Lower lobe of right lung (tissue), 2 donors: ENCODE data around the gene OSBPL3. TPM values are rescaled to one million over a fixed set of nuclear protein-coding genes. Genes with fewer than 3 reads are reported as not detected.

Source experiments
- ATAC-seq, 2 donors: fragments of 200-7000 bp; cut with Tn5 transposase; one replicate each; pipeline ENCODE4 v1.9.1; 2020 to 2022; ENCODE audit warnings: mild to moderate bottlenecking in 2 of 2, moderate library complexity in 2 of 2
- DNase-seq: peaks from one replicate; pipeline ENCODE4 v3.0.0-alpha.2; 2020
- H3K27ac ChIP-seq: fragments of 200-600 bp; one replicate; pipeline ENCODE4 v1.8.0; 2022
- H3K27me3 ChIP-seq: fragments of 200-600 bp; one replicate; pipeline ENCODE4 v1.8.0; 2022; ENCODE audit warnings: low read depth
- H3K36me3 ChIP-seq: fragments of 200-600 bp; one replicate; pipeline ENCODE4 v1.8.0; 2022; ENCODE audit warnings: mild to moderate bottlenecking
- H3K4me1 ChIP-seq: fragments of 200-600 bp; one replicate; pipeline ENCODE4 v1.8.0; 2022
- H3K4me3 ChIP-seq: fragments of 200-600 bp; one replicate; pipeline ENCODE4 v1.8.0; 2022; ENCODE audit warnings: mild to moderate bottlenecking
- H3K9me3 ChIP-seq: fragments of 200-600 bp; one replicate; pipeline ENCODE4 v1.8.0; 2022
- CTCF ChIP-seq: fragments of 200-600 bp; IDR thresholded peaks from one replicate; pipeline ENCODE4 v1.8.0; 2022; ENCODE audit warnings: antibody characterized with exemption, mild to moderate bottlenecking
- intact Hi-C: fragments of 100-400 bp; cut with DNase I; formaldehyde crosslinking; loops from one replicate; pipeline ENCODE4 v1.11.0; 2022
- total RNA-seq: library from RNA; stranded (reverse); fragmentation: NEBNext Ultra II Directional; extraction: Animal tissue kit (Norgen Biotek cat#: 25700); gene quantifications from one replicate; pipeline ENCODE4 v1.2.1, GENCODE V29; 2021
- donor health status: DM: no; HTN: yes; CAD: no; lungs with severe emphysema.

Gene OSBPL3
- total RNA-seq, 1 donor from 2014 or later, result 24.9 TPM

GRCh38 chr7:24760968-24761367, 219.0 kb downstream of the OSBPL3 start:
- intact Hi-C loops, result no loop called here
- TF ChIP-seq CTCF, result no peak
- ATAC-seq, result no peak

GRCh38 chr7:24757353-24758275, 222.4 kb downstream of the OSBPL3 start, which contains the start of gene GSDME:
TSS of gene GSDME (minus strand) at chr7:24757464. CDS start at chr7:24749774, 7,690 bp downstream.
- H3K9me3 ChIP-seq, result no peaks in the 10 kb centered on the region
- intact Hi-C loops, result no loop called here
- H3K4me1 ChIP-seq, result peaks cover 9% of the 10 kb centered on the region
- no peaks in the 10 kb centered on the region for H3K27me3 ChIP-seq
- H3K4me3 ChIP-seq, result peak within 1 kb of the TSS; percentile 78
- ATAC-seq, result peak; percentile 93
- DNase-seq, result peak; percentile 57
- peak within 1 kb of the TSS; percentile 79 for H3K27ac ChIP-seq
- H3K36me3 ChIP-seq, result no peaks in the 10 kb centered on the region
- TF ChIP-seq CTCF, result no peak

More at GRCh38 chr7:24760968-24761367, 219.0 kb downstream of the OSBPL3 start:
- peaks cover 9% of the 10 kb centered on the region for H3K4me1 ChIP-seq
- no peak overlapping the region for H3K4me3 ChIP-seq
- H3K27ac ChIP-seq, result no peak overlapping the region
- H3K36me3 ChIP-seq, result no peaks in the 10 kb centered on the region
- no peaks in the 10 kb centered on the region for H3K9me3 ChIP-seq
- H3K27me3 ChIP-seq, result no peaks in the 10 kb centered on the region
- DNase-seq, result no peak

GRCh38 chr7:24756545-24757352, 223.2 kb downstream of the OSBPL3 start:
- H3K9me3 ChIP-seq, result no peaks in the 10 kb centered on the region
- H3K4me1 ChIP-seq, result peaks cover 9% of the 10 kb centered on the region
- no peaks in the 10 kb centered on the region for H3K36me3 ChIP-seq
- ATAC-seq (peak; percentile 52 to 74), DNase-seq (peak; percentile 56)
- peak overlapping the region; percentile 79 for H3K27ac ChIP-seq
- peak overlapping the region; percentile 78 for H3K4me3 ChIP-seq
- no peak for TF ChIP-seq CTCF
- intact Hi-C loops, result no loop called here
- H3K27me3 ChIP-seq, result no peaks in the 10 kb centered on the region

- Histone ChIP-seq H3K36me3 (no peaks in the 10 kb centered on the region), H3K27me3 (no peaks in the 10 kb centered on the region), H3K9me3 (no peaks in the 10 kb centered on the region), H3K4me3 (no peak overlapping the region), H3K27ac (no peak overlapping the region), H3K4me1 (peaks cover 9% of the 10 kb centered on the region)
- no peak for TF ChIP-seq CTCF
- ATAC-seq (peak in 1 of 2 donors; percentile 27), DNase-seq (no peak)
- intact Hi-C loops, result no loop called here
Measured at GRCh38 chr7:24755541-24756407, 224.2 kb downstream of the OSBPL3 start.
